ENCODE measurements around the gene PPP1R14C.

Gene PPP1R14C

DNA sequence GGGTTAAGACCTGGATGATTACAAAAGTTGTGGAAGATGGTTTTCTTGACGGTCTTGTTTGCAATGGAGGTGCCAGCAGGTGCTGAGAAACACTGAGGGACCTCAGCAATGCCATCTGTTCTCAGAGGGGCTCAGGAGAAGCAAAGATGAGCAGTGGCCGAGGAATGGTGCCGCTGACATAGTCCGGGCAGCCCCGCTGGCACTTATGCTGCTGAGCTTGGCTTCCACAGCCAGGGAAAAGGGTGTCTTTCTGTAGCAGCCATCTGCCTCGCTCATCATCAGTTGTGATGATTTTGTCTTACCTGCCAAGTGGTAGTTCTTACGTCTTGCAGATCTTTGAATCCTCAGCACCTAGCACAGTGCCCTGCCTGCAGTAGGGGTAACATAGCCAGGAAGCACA, 55.7 kb downstream of the PPP1R14C start:
- DNase-seq: no peak

GRCh38 chr6:150199241-150199640, 56.4 kb downstream of the PPP1R14C start:
- DNase-seq: no peak

- no peak for DNase-seq
Measured at GRCh38 chr6:150200428-150201100, 57.7 kb downstream of the PPP1R14C start.

- DNase-seq: no peak
Measured at GRCh38 chr6:150201285-150201684, 58.4 kb downstream of the PPP1R14C start.

DNA sequence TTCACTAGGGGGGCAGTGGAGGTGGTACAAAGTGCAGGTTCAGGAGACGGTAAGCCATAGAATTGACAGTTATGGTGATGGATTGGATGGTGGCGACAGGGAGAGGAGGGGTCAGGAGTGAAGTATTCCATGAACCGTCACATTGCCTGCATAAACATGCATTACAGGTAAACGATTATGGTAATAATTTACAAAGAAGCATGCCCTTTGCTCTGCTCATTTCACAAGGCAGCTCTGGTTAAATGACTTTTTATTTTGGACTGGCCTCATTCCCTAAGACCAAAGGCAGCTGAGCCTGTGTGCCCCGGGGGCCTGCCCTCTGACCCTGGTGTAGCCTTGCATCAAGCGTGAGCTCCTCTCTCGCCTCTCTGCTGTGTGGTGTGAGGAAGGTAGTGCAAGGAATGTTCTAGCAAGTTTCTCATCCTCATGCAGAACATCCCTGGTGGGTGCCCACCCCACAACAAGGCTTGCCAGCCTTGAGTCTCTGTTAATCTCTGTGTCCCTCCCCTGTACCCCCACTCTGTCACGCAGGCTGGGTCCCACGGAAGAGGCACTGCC, 59.0 kb downstream of the PPP1R14C start:
- DNase-seq: no peak

GRCh38 chr6:150202404-150202803, 59.6 kb downstream of the PPP1R14C start:
- DNase-seq: no peak

GRCh38 chr6:150202934-150203333, 60.1 kb downstream of the PPP1R14C start:
- no peak for DNase-seq

GRCh38 chr6:150203378-150203777, 60.5 kb downstream of the PPP1R14C start:
- no peak for DNase-seq

DNA sequence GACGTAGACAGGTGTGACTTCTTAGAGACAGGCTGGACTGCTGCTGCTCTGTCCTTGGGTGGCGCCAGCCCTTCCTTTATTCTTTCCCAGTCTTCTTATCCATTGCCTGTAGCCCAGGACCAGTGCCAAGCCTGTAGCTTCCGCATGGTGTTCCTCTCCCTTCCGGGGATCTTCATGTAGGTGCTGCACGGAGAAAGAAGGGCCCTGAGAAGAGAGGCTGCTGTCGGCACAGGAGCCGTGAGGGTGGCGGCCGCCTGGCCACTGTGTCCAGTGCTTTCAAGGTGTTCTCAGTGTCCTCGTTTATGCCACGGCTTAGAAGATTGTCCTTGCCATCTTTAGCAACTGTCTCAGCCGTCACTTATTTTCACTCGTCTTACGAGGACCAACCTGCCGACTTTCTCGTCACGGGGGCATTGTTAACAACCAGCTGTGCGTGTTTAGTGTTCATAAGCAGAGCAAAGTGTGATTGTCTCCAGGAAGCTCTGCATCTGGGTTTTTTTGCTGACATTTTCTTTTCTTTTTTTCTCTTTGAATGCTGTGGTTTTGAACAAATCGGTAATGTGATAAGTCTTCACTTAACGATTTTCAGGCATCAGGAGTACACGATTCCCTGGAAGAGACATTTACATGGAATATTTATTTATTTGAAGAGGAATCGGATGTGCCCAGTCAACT, 61.2 kb downstream of the PPP1R14C start:
- DNase-seq: no peak

DNA sequence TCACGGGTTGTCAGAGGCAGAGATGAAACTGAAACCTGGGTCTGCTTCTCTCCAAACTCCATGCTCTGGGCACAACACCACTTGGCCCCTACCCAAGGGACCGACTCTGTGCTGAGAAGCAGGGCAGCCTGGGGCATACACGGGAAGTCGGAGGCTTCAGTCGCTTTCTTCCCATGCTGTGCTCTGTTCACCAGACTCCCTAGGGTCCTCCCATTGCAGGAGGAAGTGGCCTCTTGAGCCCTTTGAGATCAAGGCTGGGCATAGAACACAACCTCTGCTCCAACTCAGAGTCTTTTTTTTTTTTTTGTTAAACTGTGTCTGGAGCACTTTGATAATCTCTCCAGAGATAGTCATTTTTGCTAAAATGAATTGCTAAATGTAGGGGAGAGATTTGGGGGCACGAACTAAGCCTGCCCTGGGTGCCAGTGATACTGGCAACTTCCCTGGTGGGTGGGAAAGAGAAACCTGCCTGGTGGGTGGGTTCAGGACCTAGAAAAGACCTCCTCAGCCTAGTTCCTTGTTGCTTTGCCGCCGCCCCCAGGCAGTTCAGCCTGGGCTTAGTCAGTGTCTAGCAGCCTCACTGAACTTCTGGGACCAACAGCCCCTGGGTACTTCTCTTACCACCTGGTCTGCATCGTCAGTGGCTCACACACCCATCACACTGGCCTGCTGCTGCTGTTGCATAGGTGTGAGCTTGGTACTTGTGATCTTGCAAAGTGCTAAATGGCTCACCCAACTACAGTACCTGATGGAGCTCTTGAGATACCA, 62.0 kb downstream of the PPP1R14C start:
- DNase-seq: no peak

DNA sequence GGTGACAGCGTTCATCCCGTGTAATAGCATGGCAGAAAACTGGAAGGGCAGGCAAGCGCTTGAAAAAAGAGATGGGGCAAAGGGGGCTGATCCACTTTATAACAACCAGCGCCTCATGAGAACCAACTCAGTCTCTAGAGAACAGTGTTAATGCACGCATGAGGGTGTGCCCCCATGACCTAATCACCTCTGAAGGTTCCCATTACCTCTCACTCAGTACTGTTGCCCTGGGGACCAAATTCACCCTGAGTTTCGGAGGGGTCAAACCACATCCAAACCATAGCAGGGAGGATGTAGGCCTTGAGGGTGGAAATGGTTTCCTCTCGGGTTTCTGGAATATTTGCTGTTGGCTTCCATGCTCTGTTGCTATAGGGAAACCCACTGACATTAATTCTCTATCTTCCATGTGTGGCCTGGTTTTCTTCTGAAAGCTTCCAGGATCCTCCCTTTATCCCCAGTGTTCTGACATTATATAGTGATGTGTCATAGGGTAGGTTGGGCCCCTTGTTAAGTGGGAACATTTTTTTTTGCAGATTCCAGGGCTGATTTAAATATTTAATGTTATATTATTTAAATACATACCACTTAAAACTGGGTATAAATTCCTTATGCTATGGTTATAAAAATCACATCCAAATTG, 65.2 kb downstream of the PPP1R14C start:
- no peak for DNase-seq

- DNase-seq: no peak
Measured at GRCh38 chr6:150208611-150209352, 65.9 kb downstream of the PPP1R14C start.

GRCh38 chr6:150209415-150209814, 66.6 kb downstream of the PPP1R14C start:
- DNase-seq: no peak

GRCh38 chr6:150211700-150212511, 69.1 kb downstream of the PPP1R14C start:
- DNase-seq: no peak

- no peak for DNase-seq
Measured at GRCh38 chr6:150212778-150213177, 69.9 kb downstream of the PPP1R14C start.

DNA sequence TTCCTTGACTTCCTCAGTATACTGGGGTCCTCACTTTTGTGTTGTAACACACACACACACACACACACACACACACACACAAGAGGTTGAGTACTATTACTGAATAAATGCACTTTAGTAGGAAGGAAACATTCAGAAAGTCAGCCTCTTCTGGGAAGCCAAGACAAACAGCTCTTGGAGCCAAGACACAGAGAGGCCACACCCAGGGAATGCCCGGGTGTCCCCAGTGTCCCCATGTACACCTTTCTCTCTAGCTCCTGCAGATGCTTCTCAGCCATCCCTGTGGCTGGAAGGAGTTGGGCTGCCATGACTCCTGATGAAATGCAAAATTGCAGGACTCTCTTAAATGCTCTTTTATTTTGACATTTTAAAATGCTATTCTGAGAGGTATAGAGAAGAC, 70.5 kb downstream of the PPP1R14C start:
- no peak for DNase-seq

GRCh38 chr6:150214310-150214709, 71.5 kb downstream of the PPP1R14C start:
- no peak for DNase-seq

- DNase-seq: no peak
Measured at GRCh38 chr6:150220634-150221551, 78.0 kb downstream of the PPP1R14C start.

GRCh38 chr6:150224820-150225219, 82.0 kb downstream of the PPP1R14C start:
- no peak for DNase-seq

- no peak for DNase-seq
Measured at GRCh38 chr6:150227281-150227680, 84.4 kb downstream of the PPP1R14C start.
